ENCODE data around the gene GALR2.

Gene GALR2

DNA sequence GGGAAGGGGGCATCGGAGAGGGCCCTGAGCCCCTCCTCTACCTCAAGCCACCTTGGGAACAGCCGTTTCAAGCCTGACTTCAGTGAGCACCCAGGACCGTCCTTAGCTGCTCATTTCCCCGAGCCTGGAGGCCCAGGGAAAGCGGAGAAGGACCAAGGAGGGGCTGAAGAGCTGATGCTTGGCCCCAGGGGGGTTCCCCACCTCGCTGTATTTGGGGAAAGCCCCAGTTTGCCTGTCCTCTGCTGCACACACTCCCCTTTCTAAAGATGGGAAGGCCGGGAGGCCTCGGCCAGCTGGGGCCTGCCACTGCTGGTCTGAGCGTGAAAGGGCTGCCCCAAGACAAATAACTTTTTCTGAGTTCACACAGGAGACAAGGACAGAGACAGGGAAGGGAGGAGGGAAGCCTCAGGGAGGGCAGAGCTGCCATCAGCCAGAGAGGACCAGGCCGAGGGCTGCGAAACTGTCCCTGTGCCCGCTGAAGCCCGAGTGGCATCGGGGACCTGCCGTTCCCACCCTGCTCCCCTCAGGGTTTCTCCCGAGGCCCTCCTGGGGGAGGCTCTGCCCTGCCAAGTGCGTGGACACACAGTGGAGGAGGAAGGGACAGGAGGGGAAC is 16.0 kb downstream of the GALR2 start:
- DNase-seq (ENCODE audit: low spot score) = no peak
- in situ Hi-C loops (cut with MboI; ENCODE audit: low pct_unique_long_range_greater_than_20kb, low sequenced_read_pairs, unreplicated experiment) = no loop called here
- TF ChIP-seq, protein P1, sequence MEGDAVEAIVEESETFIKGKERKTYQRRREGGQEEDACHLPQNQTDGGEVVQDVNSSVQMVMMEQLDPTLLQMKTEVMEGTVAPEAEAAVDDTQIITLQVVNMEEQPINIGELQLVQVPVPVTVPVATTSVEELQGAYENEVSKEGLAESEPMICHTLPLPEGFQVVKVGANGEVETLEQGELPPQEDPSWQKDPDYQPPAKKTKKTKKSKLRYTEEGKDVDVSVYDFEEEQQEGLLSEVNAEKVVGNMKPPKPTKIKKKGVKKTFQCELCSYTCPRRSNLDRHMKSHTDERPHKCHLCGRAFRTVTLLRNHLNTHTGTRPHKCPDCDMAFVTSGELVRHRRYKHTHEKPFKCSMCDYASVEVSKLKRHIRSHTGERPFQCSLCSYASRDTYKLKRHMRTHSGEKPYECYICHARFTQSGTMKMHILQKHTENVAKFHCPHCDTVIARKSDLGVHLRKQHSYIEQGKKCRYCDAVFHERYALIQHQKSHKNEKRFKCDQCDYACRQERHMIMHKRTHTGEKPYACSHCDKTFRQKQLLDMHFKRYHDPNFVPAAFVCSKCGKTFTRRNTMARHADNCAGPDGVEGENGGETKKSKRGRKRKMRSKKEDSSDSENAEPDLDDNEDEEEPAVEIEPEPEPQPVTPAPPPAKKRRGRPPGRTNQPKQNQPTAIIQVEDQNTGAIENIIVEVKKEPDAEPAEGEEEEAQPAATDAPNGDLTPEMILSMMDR (IDR thresholded peaks at IDR 0.05; ENCODE audit: extremely low read depth, insufficient read depth, missing control alignments) = no peak

DNA sequence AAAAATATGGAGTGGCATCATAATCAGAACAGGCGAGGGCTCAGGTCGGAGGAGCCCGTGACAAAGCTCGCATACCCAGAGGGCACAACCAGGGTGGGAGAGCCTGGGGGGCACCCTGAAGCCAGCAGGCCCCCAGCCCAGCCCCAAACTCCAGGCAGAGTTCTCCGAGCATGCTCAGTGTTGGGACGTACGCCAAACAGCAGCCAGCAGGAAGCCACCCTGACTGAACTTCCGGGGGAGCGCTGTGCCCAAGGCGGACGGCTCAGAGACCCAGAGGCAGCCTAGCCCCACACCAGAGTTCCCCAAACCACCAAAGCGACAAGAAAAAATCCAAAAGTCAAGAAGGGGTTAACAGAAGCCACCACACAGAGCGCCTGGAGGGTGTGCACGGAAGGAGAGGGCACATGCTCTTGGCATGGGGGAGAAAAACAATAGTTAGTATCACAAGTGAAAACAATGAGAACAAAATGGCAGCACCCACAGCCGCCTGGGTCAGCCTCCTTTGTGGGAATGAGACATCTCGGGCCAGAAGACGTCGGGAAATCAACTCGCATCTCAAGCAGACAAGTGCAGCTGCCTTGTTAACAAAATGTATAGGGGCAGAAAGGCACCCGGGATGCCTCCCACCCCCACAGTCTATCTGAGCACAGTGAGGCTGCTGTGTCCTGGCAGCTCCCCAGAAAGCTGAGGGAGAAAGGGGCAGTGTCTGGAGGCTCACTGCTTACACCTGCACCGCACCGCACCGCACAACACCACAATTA is 17.1 kb downstream of the GALR2 start:
- in situ Hi-C loops (cut with MboI; ENCODE audit: low pct_unique_long_range_greater_than_20kb, low sequenced_read_pairs, unreplicated experiment) = no loop called here
- TF ChIP-seq, protein P1 (IDR thresholded peaks at IDR 0.05; ENCODE audit: extremely low read depth, insufficient read depth, missing control alignments) = no peak
- no peak for DNase-seq (ENCODE audit: low spot score)

DNA sequence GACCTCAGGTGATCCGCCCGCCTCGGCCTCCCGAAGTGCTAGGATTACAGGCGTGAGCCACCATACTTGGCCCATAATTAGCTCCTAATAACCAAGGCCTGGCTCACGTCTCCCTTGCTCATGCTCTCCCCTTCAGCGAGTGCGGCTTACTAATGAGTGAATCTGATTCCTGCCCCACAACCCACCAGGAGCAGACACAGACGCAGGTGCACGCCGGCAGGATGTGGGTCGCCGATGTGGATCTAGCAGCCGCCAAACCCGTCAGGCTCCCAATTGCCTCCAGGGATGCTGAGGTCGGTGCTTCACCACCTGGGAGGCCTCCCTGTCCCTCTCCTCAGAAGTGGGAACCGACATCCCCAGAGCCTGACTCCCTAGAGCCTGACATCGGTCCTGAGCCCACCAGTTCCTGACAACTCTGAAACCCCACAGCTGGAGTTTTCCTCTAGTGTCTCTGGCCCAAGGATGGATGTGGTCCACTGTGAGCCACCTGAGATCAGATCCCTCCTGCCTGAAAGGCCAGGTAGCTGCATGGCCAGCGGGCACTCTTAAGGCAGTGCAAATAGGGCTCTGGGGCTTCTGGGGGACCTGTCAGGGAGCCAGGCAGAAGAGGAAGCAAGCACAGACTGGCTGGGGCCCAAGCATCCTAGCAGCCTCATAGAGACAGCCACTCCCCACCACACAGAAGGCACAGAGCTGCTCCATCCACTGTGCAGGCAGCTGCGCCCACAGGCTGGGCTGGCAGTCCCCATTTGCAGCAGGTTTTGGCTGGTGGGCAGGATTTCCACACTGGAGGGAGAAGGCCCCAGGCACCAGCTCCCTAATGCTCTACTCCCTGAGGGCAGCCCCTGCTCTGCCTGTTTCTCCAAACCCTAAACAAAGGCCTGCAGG is 18.2 kb downstream of the GALR2 start:
- in situ Hi-C loops (cut with MboI; ENCODE audit: low pct_unique_long_range_greater_than_20kb, low sequenced_read_pairs, unreplicated experiment) = no loop called here
- TF ChIP-seq, protein P1 (IDR thresholded peaks at IDR 0.05; ENCODE audit: extremely low read depth, insufficient read depth, missing control alignments) = no peak
- DNase-seq (ENCODE audit: low spot score) = no peak

DNA sequence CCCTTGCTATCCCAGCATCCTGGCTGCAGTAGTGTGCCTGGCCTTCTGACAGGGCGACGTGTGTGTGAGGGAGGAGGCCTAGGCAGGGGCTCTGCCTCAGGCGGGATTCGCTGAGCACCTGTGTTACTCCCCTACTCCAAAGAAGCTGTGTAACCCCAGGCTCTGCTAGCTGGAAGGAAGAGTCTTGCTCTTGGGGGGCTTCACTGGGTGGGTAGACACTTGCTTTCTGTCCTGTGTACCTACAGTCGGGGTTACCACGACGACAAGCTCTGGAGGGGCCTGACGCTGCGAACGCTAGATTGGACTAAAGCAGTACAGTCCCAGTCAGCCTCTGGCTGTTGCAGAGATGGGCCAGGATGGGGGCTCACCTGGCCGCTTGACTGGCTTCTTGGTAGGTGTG is 19.5 kb downstream of the GALR2 start:
- no peak for DNase-seq (ENCODE audit: low spot score)
- in situ Hi-C loops (cut with MboI; ENCODE audit: low pct_unique_long_range_greater_than_20kb, low sequenced_read_pairs, unreplicated experiment) = no loop called here
- TF ChIP-seq, protein P1 (IDR thresholded peaks at IDR 0.05; ENCODE audit: extremely low read depth, insufficient read depth, missing control alignments) = no peak

DNA sequence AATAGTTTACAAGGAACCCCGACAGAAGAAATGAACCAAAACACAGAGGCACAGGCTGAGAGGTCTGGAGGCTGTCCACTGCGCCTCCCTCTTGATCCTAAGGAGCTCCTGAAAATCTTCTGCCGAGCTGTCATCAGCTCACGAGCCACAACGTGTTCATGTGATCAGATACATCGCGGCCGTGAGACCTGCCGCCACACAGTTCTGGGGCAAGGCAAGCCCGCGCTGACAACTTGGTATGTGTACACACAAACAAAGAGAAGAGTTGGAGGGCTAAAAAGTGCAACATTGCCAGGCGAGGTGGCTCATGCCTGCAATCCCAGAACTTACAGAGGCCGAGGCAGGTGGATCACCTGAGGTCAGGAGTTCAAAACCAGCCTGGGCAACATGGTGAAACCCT is 21.4 kb downstream of the GALR2 start:
- in situ Hi-C loops (cut with MboI; ENCODE audit: low pct_unique_long_range_greater_than_20kb, low sequenced_read_pairs, unreplicated experiment) = no loop called here
- no peak for DNase-seq (ENCODE audit: low spot score)
- TF ChIP-seq, protein P1 (IDR thresholded peaks at IDR 0.05; ENCODE audit: extremely low read depth, insufficient read depth, missing control alignments) = no peak

DNA sequence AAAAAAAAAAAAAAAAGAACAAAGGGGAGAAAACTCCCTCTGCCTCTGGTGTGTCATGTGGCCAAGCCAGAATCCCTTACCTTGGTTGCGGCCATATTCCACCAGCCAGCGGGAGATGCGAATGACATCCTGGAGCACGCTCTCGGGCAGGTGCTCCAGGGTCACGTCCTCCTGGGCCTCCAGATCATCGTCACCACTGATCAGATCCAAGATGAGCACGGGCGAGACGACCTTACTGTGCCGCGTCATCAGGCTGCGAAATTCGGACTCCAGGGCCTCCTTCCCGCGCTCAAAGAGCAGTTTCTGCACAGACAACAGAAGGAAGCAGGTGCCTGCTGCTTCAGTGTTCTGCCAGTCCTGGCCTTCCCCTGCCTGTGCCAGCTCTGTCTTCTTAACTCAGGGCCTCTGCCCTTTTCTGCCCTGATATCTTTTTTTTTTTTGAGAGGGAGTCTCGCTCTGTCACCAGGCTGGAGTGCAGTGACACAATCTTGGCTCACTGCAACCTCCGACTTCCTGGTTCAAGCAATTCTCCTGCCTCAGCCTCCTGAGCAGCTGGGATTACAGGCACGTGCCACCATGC is 23.2 kb downstream of the GALR2 start:
- DNase-seq (ENCODE audit: low spot score) = no peak
- TF ChIP-seq, protein P1 (IDR thresholded peaks at IDR 0.05; ENCODE audit: extremely low read depth, insufficient read depth, missing control alignments) = no peak
- in situ Hi-C loops (cut with MboI; ENCODE audit: low pct_unique_long_range_greater_than_20kb, low sequenced_read_pairs, unreplicated experiment) = no loop called here
